RPMI7951 (cell line): ENCODE measurements around the gene SLC6A2. TPM values are rescaled to one million over a fixed set of nuclear protein-coding genes. Genes with fewer than 3 reads are reported as not detected.
"Not testable (repeated sequence)": the region's sequence is repeated elsewhere in the genome, so short reads cannot be mapped to it uniquely, and the experiment has no call there.

Source experiments
- DNase-seq: peaks from one replicate; pipeline ENCODE4 v3.0.0-alpha.2; 2012; ENCODE audit warnings: low read depth
- total RNA-seq: library from RNA; depleted of rRNA; stranded (reverse); fragments of >200 nt; shearing (Covaris generic); gene quantifications from 2 replicates; pipeline ENCODE4 v1.2.3, GENCODE V29; 2014; rRNA removed

Gene SLC6A2
- 0.10 TPM in 1 of 2 replicates, not detected in the other for total RNA-seq

- no peak for DNase-seq
Measured at GRCh38 chr16:55655897-55656681, at the start of gene SLC6A2. TSS of gene SLC6A2 (plus strand) at chr16:55655988. CDS start at chr16:55656695, 707 bp downstream.

DNA sequence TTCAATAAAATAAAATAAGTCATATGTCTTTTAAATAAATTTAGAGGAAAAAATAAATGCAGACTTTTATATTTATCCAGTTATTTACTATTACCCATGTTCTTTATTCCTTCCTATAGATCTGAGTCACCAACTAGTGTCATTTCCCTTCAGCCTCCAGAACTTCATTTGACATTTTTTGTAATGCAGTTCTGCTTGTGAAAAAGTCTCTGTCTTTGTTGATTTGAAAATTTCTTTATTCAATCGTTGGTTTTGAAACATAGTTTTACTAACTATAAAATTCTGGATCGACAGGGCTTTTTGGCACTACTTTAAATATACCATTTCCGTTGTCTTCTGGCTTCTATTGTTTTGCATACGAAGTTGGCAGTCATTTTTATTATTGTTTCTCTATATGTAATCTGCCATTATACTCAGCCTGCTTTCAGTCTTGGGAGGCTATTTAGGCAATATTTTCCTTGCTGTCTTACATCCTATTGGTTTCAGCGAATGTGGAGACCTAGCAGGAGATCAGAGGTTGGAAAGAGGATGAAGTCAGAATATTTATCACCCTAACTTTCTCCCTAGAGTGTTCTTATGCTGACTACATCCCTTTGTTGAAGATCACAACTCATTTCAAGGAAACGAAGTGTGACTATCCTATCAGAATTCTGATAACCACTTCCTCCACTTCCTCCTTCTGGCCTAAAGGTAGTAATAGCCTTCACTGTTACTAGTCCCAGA, 42.0 kb upstream of the SLC6A2 start:
- DNase-seq, result no peak

- no peak for DNase-seq
Measured at GRCh38 chr16:55615071-55615470, 40.7 kb upstream of the SLC6A2 start.

GRCh38 chr16:55615670-55616069, 40.1 kb upstream of the SLC6A2 start:
- DNase-seq, result not testable (repeated sequence)

GRCh38 chr16:55621771-55622170, 34.0 kb upstream of the SLC6A2 start:
- no peak for DNase-seq

DNA sequence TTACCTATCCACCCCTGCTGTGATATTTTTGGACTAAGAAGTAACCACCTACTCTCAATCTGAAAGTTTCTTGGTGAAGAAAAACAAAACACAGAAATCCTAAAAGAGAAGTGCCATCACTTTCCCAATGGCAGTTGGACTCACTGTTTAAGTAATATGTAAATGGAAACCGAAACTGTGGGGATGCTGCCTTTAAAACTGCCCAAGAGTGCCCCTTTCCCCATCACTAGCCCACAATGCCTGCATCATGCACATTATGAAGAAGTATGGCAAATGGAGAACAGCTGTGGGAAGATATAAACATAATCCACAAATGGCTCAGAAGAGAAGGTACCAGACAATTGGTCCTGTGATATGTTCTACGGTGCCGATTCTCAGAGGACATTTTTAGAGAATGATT, 33.5 kb upstream of the SLC6A2 start:
- peak; percentile 9 for DNase-seq

DNA sequence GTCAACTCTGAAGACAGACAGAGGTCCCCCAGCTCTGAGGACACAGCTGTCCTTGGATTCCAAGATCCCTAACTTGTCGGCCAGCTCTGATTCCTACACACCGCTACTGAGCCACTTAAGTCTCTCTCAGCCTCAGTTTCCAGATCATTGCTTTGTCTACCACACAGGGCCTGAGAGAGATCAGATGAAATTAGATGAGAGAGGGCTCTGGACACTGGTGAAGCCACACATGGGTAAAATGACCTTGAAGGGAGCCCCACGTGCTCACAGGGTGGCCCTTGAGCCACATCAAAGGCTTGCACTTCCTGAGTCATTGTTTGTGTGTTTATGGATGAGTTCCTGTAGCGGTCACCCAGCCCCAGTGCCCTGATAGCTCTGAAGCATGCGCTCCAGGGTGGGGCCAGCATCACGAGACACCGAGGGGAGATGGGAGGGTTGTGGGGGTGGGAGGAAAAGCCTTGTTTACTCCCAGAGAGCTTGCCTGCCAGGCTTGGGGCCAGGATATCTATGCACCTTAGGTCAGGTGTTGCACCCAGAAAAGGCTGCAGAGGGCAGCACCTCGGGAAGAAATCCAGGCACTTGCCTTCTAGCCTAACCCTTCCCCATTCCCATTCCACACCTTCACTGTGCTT, 32.7 kb upstream of the SLC6A2 start:
- peak; percentile 82 for DNase-seq

DNA sequence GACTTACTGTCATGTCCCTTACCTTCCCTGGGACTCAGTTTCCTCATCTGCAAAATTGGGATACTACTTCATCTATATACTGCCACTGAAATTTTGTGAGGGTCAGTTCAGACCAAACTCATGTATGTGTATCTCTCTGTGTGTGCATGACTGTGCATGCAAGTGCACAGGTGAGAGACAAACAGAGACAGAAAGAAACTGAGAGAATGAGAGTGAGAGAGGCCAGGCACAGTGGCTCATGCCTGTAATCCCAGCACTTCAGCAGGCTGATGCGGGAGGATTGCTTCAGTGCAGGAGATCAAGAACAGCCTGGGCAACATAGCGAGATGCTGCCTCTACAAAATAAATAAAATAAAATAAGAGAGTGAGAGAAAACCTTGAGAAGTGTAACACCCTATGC, 32.1 kb upstream of the SLC6A2 start:
- DNase-seq, result no peak

DNA sequence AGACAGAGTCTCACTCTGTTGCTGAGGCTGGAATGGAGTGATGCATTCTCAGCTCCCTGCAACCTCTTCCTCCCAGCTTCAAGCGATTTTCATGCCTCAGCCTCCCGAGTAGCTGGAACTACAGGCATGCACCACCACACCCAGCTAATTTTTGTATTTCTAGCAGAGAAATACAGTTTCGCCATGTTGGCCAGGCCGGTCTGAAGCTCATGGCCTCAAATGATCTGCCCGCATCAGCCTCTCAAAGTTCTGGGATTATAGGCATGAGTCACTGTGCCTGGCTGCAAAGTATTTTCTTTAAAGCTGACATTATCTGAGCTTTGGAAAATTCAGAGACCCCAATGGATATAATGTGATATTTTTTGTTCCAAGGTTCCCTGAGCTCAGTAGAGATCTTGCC, 31.1 kb upstream of the SLC6A2 start:
- DNase-seq, result no peak

DNA sequence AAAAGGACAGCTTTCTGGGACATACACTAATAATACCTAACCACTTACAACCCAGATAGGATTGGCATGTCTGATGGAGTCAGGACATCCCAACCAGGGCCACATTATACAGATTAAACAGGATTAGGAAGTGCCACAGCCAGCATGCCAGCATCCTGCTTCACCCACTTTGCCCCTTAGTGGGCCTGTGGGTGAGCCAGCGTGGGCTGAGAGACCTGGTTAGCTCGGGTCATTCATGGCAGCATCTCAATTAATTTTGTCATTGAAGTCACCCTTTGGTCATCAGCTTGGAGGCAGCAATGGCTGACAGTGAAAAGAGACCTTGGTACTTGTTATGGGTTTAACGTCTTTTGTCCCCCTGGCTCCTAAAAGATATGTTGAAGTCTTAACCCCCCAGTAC, 29.9 kb upstream of the SLC6A2 start:
- DNase-seq, result no peak

DNA sequence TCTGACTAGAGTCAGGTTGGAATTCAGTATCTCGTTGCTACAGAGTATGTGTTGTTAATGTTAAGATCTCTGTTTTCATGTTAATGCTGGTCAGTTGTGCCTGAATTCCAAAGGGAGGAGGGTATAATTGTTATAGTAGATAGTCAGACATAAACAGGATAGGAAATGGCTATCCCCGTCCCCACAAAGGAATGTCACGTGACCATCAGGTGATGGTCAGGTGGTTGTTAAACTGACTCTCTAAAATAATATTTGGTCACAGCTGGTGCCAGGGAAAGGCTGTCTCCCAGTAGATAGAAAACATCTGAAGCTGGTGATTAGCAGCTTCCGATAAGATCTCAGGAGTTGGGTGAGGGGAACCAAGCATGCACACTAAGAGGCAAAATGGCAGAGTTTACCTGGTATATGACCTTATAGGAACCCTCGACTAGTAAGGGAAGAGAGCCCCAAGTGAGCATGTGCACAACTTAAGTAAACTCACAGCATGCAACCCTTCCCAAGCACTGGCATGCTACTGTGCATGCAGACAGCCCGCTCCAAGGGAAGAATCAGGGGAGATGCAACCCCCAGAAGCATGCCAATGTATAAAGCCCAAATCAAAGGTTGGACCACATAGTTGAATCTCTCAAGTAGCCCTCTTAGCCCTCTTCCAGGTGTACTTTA, 27.4 kb upstream of the SLC6A2 start:
- DNase-seq, result no peak

GRCh38 chr16:55630774-55631173, 25.0 kb upstream of the SLC6A2 start:
- no peak for DNase-seq

DNA sequence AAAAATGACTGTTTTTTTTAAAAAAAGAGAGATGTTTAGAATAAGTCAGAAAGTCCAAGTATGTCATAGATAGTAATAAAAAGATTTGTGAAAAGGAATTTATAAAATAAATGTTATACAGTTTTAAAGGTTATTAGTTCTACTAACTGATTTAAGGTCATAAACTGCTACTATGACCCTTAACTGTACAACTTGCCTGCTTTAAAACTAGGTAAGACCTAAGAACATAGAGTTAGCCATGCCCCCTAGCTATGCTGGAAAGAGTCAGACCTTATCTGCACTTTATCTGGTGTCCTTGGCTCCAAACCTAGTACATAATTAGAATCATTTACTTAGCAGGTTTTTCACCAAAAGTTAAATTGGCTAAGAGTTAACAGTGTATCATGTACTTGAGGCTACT, 23.5 kb upstream of the SLC6A2 start:
- no peak for DNase-seq

GRCh38 chr16:55634193-55634592, 21.6 kb upstream of the SLC6A2 start:
- no peak for DNase-seq

DNA sequence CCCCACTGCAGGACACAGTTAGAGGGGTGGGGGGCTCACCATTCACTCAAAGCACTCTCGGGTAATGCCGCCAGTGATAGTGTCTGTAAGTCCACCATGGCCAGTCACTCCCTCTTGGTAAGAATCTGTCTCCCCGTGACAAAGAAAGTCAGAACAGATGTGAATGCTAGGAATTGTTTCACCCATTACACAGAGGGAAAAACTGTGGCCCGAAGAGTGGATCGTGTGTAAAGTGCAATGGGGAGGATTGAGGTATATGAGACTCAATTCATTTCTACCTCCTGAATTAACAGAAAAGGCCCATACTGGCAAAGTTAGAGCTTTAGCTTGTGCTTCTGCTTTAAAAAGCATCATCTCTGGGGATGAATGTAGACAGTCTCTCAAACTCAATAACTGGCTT, 17.5 kb upstream of the SLC6A2 start:
- DNase-seq, result no peak

DNA sequence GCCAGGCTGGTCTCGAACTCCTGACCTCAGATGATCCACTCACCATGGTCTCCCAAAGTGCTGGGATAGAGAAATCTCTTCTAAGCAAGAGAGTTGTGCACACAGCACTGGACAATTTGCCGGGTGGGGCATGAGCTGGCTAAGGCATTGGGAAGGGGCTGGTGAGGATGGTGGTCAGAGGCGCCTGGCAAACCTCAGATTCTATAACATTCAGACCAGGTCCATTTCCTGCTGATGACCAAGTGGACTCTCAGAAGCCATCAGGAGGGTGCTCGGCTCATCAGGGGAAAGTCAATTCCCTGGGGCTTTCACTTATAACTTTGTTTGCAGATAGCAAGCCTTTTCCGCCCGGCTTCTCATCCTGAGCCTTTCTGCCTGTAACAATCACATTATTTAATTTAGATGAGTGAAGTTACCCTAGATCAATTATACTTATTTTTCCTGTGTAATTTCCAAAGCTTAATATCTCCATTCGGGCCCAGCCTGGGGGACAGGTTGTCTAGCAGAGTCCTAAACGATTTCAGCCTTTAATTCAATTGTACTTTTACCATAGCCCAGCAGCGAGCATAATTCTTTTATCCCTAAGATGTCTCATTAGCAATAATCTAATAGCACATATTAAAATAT, 15.0 kb upstream of the SLC6A2 start:
- DNase-seq, result no peak

DNA sequence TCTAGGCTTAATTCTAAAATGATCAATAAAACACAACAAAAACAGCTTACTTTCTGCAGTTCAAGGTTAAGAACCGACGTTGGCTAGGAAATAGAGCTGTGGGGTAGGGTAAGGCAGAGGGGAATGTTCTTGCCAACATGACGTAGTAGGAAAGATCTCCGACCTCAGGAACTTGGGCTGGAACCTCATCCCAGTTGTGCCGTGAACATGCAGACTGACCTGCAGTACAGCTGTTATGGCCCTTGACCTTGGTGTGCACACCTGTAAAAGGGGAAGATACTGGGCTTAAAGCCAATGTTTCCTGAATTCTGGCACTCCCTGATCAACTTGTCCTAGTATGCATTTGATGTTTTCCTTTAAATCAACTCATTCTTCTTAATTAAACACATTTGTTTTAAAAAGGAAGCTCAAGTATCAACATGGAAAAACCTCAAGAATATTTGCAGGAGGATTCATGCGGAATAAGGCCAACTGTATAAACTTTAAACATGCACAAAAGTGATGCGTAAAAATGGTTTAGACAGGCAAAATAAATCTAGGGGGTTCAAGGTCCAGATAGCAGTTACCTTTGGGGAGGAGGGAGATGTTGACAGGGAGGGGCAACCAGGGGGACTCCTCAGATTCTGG, 14.2 kb upstream of the SLC6A2 start:
- DNase-seq, result no peak

- DNase-seq, result no peak
Measured at GRCh38 chr16:55642611-55643010, 13.2 kb upstream of the SLC6A2 start.

DNA sequence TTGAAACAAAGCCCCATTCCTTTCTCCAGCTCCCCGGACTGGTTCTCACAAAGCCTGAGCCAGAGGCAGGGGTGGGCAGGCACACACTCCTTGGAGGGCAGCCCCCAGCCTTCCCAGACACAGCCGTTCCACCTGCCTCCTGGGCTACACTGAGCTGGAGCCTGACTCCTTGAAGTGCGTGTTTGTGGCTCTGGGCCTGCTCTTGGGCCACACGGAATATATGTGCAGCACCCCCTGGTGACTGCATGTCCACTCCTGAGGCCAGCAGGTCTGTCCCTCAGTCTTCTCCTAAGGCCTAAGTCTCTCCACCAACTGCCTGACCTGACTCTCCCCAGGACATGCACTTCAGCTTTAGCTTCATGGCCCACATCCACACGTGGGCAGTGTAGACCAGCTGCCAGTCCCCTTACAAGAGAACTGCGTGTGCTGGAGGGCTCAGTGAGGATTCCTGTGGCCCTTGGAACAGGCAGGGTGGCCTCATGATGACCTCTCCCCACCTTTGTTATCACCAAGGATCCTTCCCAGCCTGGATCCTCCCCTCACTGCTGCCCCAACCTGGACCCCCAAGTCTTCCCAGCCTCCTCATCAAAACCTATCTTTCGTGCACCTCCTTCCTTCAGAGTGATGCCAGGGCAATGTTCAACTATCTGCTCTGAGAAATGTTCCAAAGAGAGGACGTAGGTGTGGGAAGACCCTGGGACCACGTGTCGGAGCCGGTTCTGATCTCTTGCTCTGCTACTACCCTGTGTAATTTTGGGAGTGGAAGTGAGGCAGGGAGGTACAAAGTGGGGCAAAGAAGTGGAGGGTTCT, 12.4 kb upstream of the SLC6A2 start:
- DNase-seq, result peak; percentile 41

GRCh38 chr16:55645986-55646385, 9.8 kb upstream of the SLC6A2 start:
- DNase-seq, result no peak
